HL-60/S4 (cell line): ENCODE results near the gene RNU1-2.
"Not testable (repeated sequence)": the region's sequence is repeated elsewhere in the genome, so short reads cannot be mapped to it uniquely, and the experiment has no call there.

Source experiments
- in situ Hi-C: fragments of 300-500 bp; cut with MboI; formaldehyde crosslinking; loops from 2 replicates; pipeline ENCODE4 v1.14.3; 2022; ENCODE audit warnings: low sequenced_read_pairs

The RNU1-2 gene

GRCh38 chr1:16925635-16926490 lies 30.1 kb downstream of the RNU1-2 start:
- in situ Hi-C loops: no loop called here

DNA sequence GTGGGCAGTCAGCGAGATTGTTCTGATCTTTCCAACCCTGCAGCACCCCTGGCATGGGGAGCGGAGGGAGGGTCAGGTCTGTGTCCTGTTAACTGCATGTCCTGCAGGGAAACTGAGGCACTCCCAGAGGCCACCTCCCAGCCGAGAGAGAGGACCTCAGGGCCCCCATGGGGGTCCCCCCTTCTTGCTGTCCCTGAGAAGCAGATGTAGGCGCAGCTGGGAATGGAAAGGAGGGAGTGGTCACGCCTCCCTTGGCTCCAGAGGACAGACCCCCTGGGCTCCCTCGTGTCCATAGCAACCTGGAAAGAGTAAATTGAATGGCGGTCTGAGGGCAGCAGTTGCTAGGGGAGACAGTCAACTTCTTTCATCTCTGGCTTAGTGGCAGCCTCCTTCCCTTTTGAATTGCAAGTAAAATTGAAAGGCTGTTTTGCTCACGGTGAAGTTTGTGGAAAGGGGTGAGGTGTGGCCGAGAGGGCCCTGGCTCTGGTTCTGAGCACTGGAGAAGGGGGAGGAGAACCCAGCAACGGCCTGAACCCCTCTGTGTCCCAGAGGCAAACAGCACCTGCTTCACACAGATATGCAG lies 30.8 kb downstream of the RNU1-2 start:
- in situ Hi-C loops: no loop called here

DNA sequence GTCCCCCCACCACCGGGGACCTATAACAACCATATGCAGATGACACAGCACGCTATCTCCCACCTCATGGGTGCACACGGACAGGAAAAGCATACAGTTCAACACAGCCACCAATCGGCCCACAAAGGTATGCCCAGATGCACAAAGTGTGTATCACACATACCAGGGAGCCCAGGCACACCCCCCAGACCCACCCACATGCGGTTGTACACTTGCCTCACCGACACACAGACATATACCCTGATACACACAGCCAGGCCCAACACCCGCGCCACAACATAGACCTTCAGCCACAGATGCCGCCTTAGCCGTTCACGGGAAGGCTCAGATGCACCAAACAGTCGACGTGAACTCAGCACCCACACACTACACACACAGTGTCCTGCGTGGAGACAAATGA lies 31.5 kb downstream of the RNU1-2 start:
- in situ Hi-C loops: no loop called here

DNA sequence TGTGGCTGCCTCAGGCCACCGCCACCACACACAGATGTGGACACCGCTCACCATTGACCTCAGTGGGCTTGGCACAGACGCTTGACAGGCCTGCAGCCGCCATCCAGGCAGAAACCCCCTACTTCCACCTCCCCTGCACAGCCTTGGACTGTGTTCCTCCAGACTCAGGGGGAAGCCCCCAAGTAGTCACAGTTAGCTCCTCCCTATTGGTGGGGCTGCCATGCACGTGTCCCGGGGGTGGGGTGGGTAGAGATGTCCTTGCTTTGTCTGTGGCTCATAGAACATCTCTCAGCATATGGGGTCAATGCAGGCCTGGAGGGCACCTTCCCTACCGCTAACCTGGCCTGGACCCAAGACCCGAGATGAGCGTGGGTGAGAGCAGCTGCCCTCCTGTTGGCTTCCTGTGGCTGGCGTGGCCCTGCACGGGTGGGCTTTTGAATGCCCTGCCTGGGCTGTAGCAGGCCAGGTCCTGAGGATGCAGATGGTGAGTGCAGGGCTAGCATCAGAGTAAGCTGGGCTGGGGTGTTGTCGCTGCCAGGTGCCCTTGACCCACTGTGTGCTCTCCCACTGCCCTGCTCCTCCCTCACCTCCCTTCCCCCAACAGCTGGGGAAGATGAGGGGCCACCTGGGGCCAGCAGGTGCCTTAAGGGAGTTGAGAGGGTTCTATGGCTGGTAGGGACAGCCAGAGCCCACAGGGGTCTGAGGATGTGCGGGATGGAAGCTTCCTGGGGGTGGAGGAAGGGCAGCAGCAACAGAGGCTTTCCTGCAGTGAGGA lies 32.1 kb downstream of the RNU1-2 start:
- in situ Hi-C loops: no loop called here

GRCh38 chr1:16929146-16930041 lies 33.6 kb downstream of the RNU1-2 start:
- in situ Hi-C loops: not testable (repeated sequence)

- in situ Hi-C loops: not testable (repeated sequence)
These were observed 35.6 kb downstream of the RNU1-2 start for GRCh38 chr1:16931206-16931934.

GRCh38 chr1:16933945-16934344 lies 38.2 kb downstream of the RNU1-2 start:
- in situ Hi-C loops: not testable (repeated sequence)

DNA sequence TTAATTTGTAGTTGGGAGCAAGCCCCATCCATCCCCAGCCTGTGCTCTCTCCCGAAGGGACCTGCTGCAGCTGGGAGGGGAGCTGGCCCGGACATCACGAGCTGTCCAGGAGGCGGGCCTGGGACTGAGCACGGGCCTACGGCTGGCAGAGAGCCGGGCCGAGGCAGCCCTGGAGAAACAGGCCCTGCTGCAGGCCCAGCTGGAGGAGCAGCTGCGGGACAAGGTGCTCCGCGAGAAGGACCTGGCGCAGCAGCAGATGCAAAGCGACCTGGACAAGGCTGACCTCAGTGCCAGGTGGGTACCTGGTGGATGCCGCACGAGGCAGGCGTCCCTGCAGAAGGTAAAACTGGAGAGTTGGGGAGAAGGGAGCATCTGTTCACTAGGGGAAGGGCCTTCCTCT lies 40.8 kb downstream of the RNU1-2 start:
- in situ Hi-C loops: not testable (repeated sequence)

- in situ Hi-C loops: no loop called here
These were observed 42.9 kb downstream of the RNU1-2 start for GRCh38 chr1:16938351-16939321.

GRCh38 chr1:16939386-16940180 lies 43.8 kb downstream of the RNU1-2 start:
- in situ Hi-C loops: loop anchor here (10.0 kb wide), 1 partner anchor 325 kb away; the partner anchor contains the start of gene NBPF1

- in situ Hi-C loops: loop anchor here (10.0 kb wide), 1 partner anchor 329 kb away; the partner anchor contains the start of gene NBPF1
These were observed 48.3 kb downstream of the RNU1-2 start for GRCh38 chr1:16944038-16944437.

GRCh38 chr1:16945512-16945911 lies 49.7 kb downstream of the RNU1-2 start:
- in situ Hi-C loops: loop anchor here (10.0 kb wide), 1 partner anchor 331 kb away; the partner anchor contains the start of gene NBPF1
